WERI-Rb-1 (cell line): ENCODE results near the gene UGP2.
"Not testable (repeated sequence)": the region's sequence is repeated elsewhere in the genome, so short reads cannot be mapped to it uniquely, and the experiment has no call there.

Source experiments
- DNase-seq: peaks from one replicate; pipeline ENCODE4 v3.0.0-alpha.2; 2020
- H3K27ac ChIP-seq: fragments of 250-450 bp; sonication (Bioruptor Pico); 2 replicates; pipeline ENCODE4 v1.5.1; 2020; ENCODE audit warnings: mild to moderate bottlenecking, moderate library complexity
- H3K27me3 ChIP-seq: fragments of 250-450 bp; sonication (Bioruptor Pico); 2 replicates; pipeline ENCODE4 v1.5.1; 2021; ENCODE audit warnings: mild to moderate bottlenecking, low read depth, moderate library complexity; ENCODE audit not compliant: insufficient read depth, severe bottlenecking
- H3K36me3 ChIP-seq: fragments of 250-450 bp; sonication (Bioruptor Pico); 2 replicates; pipeline ENCODE4 v1.5.1; 2020; ENCODE audit warnings: mild to moderate bottlenecking, moderate library complexity
- H3K4me3 ChIP-seq: 2 replicates; pipeline ENCODE4 v1.5.1; 2011; ENCODE audit warnings: low read depth, mild to moderate bottlenecking, control low read depth, low read length
- H3K9me3 ChIP-seq: fragments of 250-450 bp; sonication (Bioruptor Pico); 2 replicates; pipeline ENCODE4 v1.5.1; 2021; ENCODE audit warnings: mild to moderate bottlenecking, moderate library complexity; ENCODE audit not compliant: severe bottlenecking
- TF ChIP-seq, protein P1 (sequence below): IDR thresholded peaks from 2 replicates; pipeline ENCODE4 v1.5.1; 2011; ENCODE audit warnings: low read depth, mild to moderate bottlenecking, control low read depth, inconsistent platforms, low read length

The UGP2 gene

DNA sequence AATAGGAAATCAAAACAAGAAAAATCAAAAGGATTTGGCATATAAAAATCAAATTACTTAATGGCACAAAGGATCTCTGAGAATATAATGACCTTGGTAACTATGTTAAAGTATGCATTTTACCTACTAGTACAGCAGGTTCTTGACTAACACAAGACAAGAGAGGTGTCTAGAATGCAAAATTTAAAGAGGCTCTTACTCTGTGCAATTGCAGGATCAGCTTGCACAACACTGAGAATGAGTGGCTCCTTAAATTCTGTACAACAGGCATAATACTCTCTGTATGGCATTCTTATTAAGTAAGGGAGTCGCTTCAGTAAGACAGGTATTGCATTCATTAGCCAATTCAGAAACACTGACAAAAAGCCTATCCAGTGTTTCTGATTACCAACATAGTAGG lies 72.6 kb downstream of the UGP2 start:
- no peak overlapping the region for H3K4me3 ChIP-seq
- H3K27ac ChIP-seq = no peak overlapping the region
- no peak for DNase-seq
- TF ChIP-seq, protein P1, sequence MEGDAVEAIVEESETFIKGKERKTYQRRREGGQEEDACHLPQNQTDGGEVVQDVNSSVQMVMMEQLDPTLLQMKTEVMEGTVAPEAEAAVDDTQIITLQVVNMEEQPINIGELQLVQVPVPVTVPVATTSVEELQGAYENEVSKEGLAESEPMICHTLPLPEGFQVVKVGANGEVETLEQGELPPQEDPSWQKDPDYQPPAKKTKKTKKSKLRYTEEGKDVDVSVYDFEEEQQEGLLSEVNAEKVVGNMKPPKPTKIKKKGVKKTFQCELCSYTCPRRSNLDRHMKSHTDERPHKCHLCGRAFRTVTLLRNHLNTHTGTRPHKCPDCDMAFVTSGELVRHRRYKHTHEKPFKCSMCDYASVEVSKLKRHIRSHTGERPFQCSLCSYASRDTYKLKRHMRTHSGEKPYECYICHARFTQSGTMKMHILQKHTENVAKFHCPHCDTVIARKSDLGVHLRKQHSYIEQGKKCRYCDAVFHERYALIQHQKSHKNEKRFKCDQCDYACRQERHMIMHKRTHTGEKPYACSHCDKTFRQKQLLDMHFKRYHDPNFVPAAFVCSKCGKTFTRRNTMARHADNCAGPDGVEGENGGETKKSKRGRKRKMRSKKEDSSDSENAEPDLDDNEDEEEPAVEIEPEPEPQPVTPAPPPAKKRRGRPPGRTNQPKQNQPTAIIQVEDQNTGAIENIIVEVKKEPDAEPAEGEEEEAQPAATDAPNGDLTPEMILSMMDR = no peak
- H3K27me3 ChIP-seq = no peaks in the 10 kb centered on the region
- H3K36me3 ChIP-seq = peaks cover 34% of the 10 kb centered on the region
- no peaks in the 10 kb centered on the region for H3K9me3 ChIP-seq

DNA sequence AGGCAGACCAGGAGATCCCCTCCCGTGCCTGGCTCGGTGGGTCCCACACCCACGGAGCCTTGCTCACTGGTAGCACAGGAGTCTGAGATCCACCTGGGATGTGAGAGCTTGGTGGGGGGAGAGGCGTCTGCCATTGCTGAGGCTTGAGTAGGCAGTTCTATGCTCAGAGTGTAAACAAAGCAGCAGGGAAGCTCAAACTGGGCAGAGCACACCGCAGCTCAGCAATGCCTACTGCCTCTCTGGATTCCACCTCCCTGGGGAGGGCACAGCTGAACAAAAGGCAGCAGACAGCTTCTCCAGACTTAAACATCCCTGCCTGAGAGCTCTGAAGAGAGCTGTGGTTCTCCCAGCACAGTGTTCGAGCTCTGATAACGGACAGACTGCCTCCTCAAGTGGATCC lies 85.1 kb downstream of the UGP2 start:
- Histone ChIP-seq H3K27me3 (no peaks in the 10 kb centered on the region), H3K9me3 (no peaks in the 10 kb centered on the region), H3K36me3 (peaks cover 5% of the 10 kb centered on the region), H3K27ac (no peak overlapping the region), H3K4me3 (no peak overlapping the region)
- TF ChIP-seq, protein P1 = no peak
- DNase-seq = no peak

DNA sequence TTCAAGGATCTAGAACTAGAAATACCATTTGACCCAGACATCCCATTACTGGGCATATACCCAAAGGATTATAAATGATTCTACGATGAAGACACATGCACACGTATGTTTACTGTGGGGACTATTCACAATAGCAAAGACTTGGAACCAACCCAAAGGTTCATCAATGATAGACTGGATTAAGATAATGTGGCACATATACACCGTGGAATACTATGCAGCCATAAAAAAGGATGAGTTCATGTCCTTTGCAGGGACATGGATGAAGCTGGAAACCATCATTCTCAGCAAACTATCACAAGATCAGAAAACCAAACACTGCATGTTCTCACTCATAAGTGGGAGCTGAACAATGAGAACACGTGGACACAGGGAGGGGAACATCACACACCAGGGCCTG lies 90.4 kb downstream of the UGP2 start:
- not testable (repeated sequence) for H3K4me3 ChIP-seq, H3K27ac ChIP-seq, H3K9me3 ChIP-seq, DNase-seq, H3K36me3 ChIP-seq, H3K27me3 ChIP-seq
